Measurements from ENCODE around the gene CSN3. TPM values are rescaled to one million over a fixed set of nuclear protein-coding genes. Genes with fewer than 3 reads are reported as not detected.

CSN3 gene
- total and polyA plus RNA-seq, 10 of the 15 experiments (the other 5 are each of a cell fraction or from before 2014, with no cell fraction given): not detected

- in situ Hi-C loops (cut with MboI) (no loop called here), intact Hi-C loops (cut with micrococcal nuclease; ENCODE audit: unreplicated experiment) (no loop called here)
- ChIA-PET CTCF (no interaction called here), RAD21 (ENCODE audit: unreplicated experiment) (no interaction called here), POLR2A (no interaction called here), SMC1A (ENCODE audit: uncharacterized antibody, unreplicated experiment) (no interaction called here)
- Histone ChIP-seq H4K20me1 (ENCODE audit: control insufficient read depth, insufficient read depth) (no peaks in the 10 kb centered on the region), H3K9me3 (replicated peaks; ENCODE audit: control insufficient read depth, insufficient read depth, low read length) (no peaks in the 10 kb centered on the region), H2AFZ (ENCODE audit: control insufficient read depth, low read depth, low read length) (no peak overlapping the region), H3K4me3 (no peak overlapping the region), H3K27me3 (replicated peaks in 1 of 2; ENCODE audit: control insufficient read depth in 2 of 2, insufficient read depth in 2 of 2, low read length in 1 of 2) (no peaks in the 10 kb centered on the region), H3K79me2 (ENCODE audit: control insufficient read depth, insufficient read depth, low read length) (no peaks in the 10 kb centered on the region), H3K4me1 (ENCODE audit: control insufficient read depth, insufficient read depth, low read length) (no peaks in the 10 kb centered on the region), H3K9ac (ENCODE audit: control insufficient read depth, insufficient read depth, low read length) (no peak overlapping the region), H3K27ac (ENCODE audit: control insufficient read depth, insufficient read depth) (no peak overlapping the region), H3K36me3 (ENCODE audit: control insufficient read depth in 2 of 2, insufficient read depth in 2 of 2, low read length in 1 of 2) (no peaks in the 10 kb centered on the region), H3K4me2 (ENCODE audit: control insufficient read depth, insufficient read depth) (no peak overlapping the region)
- no peak for ATAC-seq
- 0% methylated on average over 1 of the region's 1 CpG for WGBS (ENCODE audit: insufficient coverage, insufficient replicate concordance, low lambda C conversion rate, missing lambda C conversion rate)
- no peak for FAIRE-seq
- TF ChIP-seq ZNF592 (IDR thresholded peaks at IDR 0.05) (no peak), ZNF384 (IDR thresholded peaks at IDR 0.05; ENCODE audit: borderline replicate concordance, low read depth, low read length) (no peak), RELB (IDR thresholded peaks at IDR 0.05; ENCODE audit: low read depth) (no peak), SREBF2 (IDR thresholded peaks at IDR 0.05; ENCODE audit: low read length) (no peak), ZSCAN29 (IDR thresholded peaks at IDR 0.05) (no peak), SUZ12 (IDR thresholded peaks at IDR 0.05; ENCODE audit: unreplicated experiment) (no peak), NFYB (IDR thresholded peaks at IDR 0.05; ENCODE audit: insufficient read depth, low read depth, low read length) (no peak), CEBPZ (IDR thresholded peaks at IDR 0.05; ENCODE audit: low read depth, low read length) (no peak), DPF2 (IDR thresholded peaks at IDR 0.05) (no peak), ZNF687 (IDR thresholded peaks at IDR 0.05) (no peak)
- no peak for DNase-seq (ENCODE audit: low read depth, low spot score)
- BruUV-seq (replicated peaks): no TSS peak
Measured at GRCh38 chr4:70251945-70252277, 9.5 kb downstream of the CSN3 start.

All from GM12878 (cell line).